DMS53 treated with DMSO at 0.1 percent for 48 hours (cell line): Measurements from ENCODE around the gene USP13.

ENCODE experiments used
- DNase-seq: peaks from one replicate; lab custom pipeline; 2025; ENCODE audit not compliant: unreplicated experiment; lab: John Stamatoyannopoulos, UW

USP13 gene

DNA sequence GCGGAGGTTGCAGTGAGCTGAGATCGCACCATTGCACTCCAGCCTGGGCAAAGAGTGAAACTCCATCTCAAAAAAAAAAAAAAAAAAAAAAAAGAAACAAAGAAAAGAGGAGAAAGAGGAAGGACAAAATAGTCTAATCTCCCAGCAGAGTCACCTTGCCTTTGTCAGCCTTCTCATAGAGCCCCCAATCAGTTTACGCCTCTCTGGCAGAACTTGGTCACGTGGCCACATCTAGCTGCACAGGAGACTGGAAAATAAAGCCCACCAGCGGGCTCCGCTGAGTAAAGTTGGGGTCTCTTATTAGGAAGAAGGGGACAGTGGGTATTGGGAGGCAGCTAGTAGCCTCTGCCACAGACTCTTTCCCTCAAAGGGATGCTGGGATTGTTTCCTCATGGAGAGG, 41.9 kb downstream of the USP13 start:
- no peak for DNase-seq

DNA sequence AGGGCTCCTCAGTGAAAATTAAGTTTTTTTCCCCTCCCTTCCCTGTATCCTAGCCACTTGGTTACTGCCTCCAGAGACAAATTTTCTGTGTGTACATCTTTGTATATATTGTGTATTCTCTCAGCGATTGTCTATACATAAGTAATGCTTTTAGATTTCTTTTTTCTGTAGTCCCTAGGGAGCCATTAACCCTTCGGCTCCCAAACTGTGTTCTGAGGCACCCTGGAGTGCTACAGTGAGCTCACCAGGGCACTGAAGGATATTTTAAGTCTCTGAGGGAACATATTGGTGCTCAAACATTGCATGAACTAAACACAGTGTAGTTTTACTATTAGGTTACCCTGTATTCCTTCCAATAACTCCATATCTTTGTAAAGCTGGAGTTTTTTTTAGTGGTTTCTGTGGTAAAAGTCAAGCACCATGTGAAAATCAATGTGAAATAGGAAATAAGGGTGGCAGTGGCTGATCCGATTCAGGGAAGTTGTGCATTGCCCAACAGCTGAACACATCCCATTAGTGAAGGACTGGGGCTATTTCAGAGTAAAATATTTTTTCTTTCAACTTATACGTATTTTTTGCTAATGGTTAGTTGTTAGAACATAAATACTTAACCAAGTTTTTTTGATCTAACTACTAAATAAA, 43.0 kb downstream of the USP13 start:
- DNase-seq = no peak

DNA sequence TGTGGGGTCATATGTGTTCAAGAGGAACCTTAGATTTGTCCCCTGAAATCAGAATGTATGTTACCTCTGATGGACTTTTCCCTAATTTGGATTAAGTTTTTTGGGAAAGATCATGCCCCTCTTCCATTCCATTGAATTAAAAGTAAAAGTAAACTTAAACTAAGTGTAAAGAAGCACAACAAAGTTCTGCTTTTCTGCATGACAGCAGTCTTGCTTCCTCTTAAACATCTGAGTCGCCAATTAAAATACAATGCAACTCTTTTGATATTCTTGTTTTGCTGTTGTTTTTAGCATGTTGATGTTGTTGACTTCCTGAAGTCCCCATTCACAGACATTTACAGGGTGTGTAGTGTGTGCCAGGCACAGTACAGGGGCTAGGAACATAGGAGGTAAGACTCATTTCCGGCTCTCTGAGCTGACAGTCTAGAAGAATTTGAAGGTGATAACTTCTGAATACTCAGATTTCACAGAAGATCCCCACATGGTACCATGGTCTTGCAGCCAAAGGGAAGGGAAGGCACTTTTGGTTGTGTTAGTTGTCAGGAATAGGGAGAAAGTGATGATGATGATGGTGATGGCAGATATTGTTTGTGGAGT, 45.0 kb downstream of the USP13 start:
- DNase-seq = no peak

DNA sequence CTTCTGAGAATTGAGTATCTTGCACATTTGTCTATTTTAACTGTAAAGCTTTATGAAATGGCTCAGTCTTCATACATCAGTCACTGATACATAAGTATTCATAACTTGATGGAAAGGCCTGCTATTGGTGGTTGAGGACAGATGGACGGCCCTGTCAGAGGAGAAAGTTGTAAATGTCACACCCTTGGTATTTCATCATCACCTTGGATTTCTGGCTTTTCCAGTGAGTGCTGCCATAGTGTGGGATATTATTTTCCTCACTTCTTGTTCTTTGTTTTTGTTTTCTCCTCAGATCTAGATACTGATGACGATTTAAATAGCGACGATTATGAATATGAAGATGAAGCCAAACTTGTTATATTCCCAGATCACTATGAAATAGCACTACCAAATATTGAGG, 47.9 kb downstream of the USP13 start:
- no peak for DNase-seq

DNA sequence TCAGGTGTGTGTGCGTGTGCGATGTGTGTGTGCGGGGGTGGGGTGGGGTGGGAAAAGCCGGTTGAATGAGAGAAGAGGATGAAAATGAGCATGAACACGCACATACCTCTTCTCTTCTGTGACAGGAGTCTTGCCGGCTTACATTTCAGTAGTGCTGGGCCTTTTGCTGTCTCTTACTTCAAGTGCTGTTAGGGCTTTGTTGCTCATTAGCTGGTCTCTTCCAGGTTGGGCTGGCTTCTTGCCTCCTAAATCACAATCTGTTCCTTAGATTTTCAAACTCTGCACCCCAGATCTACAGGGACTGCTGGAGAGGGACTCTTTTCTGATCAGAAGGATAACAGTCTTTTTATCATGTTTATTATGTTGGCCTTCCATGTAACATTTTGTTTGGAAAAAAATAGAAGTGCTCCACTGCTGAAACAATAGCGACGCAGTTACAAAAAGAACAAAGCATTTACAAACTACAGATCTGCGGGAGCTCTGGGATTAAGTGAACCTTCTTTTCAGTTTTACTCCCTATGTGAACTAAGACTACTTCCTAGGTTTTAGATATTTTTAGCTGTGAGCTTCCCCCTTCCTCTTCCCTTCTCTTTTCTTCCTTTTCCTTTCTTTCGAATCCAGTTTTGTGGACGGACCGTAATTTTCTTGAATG, 48.5 kb downstream of the USP13 start:
- no peak for DNase-seq

DNA sequence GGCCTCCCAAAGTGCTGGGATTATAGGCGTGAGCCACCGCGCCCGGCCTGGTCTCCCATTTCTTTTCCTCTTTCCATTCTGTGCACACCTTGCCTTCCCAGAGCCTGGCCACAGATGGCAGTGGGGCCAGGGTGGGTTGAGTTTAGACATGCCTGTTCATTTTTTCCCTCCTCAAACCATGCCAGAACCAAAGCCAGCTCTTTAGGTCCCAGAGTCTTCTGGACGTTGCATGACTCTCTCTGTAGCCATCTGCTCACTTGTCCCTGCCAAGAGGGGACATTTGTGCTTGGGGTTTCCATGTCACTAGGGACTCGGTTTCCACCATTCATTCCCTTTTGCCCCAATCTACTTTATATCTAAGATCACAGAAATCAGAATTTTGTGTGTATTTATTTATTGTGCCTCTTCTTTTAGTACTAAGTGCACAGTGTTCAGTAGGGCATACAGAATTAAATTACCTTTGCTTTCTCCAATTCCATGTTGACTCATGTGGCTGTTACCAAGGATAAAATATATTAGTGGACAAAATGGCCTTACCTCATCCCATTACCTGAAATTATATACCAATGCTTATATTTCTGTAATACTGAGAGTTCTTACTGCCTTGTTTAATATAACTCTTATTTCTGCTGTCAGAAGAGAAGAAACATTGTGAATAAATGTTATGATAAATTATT, 49.6 kb downstream of the USP13 start:
- DNase-seq = no peak

DNA sequence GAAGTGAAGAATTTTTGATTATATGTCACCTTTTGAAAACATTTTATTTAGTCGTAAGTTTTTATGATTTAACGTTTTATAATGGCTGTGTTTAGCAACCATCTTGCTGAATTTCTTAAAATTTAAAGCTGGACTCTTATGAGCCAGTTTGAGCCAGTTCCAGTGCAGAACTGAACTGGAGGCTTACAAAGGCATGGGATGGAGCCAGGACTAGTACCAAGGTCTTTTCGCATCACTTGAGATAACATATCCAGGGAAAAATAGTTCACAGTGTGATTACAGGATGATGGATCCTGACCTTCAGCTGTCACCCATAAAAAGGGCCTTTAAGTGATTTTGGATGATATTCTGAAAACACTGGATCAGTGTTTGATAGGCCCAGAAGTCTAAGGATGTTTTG, 51.0 kb downstream of the USP13 start:
- no peak for DNase-seq

DNA sequence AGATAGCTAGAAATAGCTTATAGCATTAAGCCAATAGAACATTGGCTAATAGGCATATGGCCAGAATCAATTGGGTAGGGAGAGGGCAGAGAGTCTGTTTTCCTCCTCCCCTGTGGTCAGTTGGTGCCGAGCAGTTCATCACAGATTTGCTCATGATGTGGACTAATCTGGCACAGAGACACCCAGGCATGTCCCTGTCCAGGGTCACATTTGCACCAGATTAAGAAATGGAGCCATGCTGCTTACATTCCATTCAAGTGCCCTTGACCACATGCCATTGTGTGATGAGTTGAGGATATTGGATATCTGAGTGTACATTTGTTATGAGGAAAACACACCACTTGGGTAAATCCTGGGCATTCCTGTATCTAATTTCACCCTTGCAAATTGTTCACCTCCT, 53.4 kb downstream of the USP13 start:
- no peak for DNase-seq

DNA sequence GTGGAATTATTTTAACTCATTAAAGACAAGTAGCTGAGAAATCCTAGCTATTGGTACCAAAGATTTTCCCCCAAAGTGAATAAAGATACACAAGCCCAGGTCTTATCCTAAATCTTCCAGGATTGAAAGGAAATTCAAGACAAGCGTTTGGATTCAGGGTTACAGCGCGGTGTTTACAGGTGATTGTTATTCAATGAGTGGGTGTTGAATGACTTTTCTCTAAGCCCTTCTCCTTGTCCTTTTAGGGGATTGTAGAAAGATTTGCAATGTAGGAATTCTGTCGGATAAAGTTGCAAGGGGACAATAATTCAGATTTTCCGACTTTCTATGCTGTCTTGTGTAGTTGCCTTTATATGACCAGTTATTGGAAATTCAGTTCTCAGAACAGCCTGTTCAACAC, 57.2 kb downstream of the USP13 start:
- no peak for DNase-seq

DNA sequence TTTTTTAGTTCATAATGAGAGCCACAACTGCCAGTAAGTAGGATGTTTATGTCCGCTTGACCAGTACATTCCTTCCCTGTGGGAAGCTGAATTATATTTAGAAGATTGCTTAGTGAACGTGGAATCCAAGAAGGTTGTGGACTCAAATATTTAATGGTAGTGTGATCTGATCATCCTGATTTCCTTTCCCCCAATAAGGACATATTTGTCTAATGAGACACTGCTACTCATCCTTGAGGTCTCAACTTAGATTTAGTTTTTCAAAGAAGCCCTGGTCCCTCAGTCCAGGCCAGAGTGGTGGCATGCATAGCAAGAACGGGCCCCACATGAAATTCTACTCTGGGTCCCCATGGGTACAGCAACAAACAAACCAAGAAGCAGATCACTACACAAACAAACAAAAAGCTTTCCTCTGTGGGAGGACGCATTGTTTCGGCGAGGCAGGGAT, 60.8 kb downstream of the USP13 start:
- DNase-seq = no peak

DNA sequence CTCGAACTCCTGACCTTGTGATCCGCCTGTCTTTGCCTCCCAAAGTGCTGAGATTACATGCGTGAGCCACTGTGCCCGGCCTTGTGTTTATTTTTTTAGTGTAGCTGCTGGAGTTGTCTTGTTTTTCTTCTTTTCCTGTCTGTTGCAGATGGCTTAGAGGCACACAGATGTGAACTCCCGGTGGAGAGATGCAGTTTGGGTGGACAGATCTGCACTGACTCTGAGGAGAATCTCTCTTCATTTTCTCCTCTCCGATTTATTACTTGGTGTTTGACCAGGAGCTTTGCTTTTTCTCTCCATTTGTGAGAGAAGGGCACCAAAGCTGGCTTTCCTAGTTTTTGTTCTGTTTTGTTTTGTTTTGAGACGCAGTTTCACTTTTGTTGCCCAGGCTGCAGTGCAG, 62.7 kb downstream of the USP13 start:
- DNase-seq = no peak

DNA sequence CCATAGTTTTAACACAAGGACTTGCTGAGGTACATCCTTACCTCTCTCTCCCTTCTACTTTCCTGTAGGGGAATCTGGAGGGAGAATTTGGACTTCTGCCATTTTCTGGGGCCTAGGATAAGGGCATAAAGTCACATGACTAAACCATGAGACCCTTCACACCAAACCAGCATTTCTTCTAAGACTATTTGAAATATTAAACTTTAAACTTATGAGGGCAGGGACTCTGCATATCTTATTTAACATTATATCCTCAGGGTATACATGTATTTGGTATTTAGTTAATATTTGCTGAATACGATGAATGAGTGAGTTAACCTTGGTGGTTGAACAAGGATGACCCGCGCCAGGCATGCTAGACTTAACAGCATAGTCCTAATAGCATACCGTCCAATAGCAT, 63.4 kb downstream of the USP13 start:
- no peak for DNase-seq

DNA sequence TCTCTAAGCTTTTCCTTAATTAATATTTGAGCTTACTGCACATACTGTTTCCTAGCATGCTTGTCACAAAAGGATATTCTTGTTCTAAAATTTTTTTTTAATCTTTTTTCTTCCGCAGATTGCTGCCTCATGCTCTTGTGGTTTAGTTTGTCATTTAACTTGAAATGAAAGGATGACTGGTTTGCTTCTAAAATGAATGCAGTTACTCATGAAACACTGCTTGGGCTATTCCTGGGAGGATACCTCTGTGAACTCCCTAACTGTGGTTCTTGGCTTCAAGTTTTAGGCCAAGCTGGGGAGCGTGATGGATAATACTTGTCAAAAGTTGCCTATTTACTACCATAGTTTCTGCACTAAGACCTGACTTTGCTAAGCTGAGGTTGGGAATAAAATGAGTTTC, 64.0 kb downstream of the USP13 start:
- no peak for DNase-seq

DNA sequence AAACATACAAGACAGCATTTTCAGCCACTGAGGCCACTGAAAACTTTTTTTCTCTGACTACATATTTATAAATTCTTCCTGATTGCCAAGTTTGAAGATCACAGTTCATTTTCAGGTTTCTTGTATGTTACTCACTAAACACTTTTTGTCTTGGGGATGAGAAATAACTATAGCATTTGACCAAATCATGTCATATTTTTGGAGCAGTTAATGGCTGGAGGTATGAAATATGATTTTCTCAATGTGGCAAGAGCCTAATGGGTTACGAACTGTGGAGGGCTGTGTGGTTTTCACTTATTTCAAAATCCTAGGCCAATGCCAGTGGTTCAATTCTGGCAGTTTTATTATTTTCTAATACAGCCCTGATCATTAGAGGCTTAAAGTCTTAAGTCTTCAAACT, 64.4 kb downstream of the USP13 start:
- DNase-seq = no peak

DNA sequence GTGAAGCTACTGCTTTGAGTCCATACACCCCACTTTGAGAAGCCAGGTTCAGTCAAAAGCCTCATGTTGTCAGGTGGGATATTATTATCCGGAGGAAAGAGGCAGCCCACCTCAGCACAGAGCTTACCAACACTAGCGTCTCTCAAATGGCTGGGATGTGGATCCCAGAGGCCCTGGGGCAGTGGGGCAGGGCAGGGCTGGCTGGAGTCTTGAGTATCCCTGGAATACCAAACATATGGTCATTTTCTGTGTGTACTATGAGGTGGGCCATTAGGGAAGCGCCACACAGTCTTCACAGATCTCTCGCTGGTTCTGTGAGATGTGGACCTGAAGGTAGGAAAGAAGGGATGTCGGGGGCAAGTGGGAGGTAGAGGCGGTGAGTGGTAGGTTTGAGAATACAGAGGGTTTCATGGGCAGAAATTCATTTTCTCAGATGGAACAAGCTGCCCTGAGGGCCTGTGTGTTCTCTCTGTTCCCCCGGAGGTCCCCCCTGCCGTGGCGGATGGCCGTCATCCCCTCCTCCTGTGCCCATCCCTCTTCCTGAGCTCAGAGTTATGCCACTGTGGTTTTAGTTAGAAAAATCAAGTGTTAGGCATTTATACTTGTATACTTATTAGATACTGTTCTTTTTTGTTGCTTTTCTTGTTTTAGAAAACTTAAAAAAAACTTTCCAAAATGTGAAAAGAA, 66.4 kb downstream of the USP13 start:
- DNase-seq = no peak

DNA sequence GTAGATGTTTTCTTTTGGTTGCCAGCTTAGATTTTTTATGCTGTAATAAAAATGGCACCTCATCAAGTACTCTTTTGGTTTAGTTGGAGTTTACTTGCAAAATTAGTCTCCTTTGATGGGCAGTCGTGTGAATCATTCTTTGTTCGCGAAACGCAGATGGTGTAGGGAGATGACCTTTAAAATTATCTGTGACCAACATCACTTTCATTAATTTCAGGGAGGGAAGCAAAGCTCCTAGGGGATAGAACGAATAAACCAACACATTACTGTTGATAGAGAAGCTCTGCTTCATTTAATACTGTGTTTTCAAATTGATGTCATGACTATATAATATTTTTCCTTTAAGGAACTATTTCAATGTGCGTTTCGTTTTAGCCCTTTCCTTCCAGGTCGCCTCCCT, 67.4 kb downstream of the USP13 start:
- DNase-seq = no peak

DNA sequence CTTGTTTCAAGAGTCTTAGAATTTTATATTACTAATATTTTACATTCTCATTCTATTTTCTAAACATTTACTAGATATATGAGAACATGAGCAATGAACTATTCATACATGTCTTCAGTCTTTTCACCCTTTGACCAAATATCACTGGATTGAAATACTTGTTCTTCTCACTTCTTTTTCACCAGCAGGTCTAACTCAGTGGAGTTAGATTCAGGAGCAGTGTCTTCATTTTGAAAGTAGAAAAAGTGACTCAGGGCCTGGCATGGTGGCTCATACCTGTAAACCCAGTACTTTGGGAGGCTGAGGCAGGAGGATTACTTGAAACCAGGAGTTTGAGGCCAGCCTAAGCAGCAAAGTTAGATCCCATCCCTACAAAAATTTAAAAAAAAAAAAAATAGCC, 70.8 kb downstream of the USP13 start:
- no peak for DNase-seq

DNA sequence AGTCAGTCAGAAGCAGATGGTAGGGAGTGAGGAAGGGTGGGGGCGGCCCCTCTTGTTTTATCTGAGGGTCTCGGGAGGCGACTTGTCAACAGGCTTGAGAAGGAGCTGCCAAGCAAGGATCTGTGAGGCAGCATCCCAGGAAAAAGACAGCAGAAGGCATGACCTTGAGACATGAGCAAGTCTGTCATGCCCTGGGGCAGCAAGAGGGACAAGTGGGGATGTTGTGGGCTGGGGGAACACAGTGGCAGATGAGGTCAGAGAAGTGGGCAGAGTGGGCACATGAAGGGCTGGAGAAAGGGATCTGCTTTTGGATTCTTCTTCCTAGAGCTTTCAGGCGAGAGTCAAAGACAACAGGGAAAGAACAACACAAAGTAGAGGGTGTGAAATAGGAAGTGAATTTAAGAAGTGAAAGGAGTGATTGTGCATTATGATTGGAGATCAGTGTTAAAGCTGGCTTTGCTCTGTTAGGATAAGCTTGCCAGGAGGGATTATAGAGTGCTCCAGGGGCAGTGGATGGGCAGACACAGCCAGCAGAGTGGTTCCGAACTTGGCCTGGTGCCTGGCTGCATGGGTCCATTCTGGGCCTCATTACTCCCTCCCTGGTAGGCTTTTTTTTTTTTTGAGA, 73.3 kb downstream of the USP13 start:
- DNase-seq = no peak

DNA sequence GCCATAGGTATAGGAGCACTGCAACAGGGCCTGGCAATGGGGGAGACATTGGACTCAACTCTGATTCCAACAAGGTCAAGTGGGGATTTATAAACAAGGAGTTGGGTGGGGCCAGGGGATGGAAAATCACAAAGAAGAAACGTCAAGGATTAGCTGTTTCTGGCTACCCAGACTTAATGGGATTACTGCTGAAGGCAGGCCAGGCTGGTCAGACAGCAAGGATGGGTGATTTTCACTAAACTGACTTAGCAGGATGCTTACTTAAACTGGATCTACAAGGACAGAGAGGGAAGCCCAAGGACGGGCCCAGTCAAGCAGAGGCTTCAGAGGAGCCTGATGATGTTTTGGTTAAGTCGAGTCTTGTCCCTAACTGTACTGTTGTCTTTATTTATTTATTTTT, 76.2 kb downstream of the USP13 start:
- no peak for DNase-seq

DNA sequence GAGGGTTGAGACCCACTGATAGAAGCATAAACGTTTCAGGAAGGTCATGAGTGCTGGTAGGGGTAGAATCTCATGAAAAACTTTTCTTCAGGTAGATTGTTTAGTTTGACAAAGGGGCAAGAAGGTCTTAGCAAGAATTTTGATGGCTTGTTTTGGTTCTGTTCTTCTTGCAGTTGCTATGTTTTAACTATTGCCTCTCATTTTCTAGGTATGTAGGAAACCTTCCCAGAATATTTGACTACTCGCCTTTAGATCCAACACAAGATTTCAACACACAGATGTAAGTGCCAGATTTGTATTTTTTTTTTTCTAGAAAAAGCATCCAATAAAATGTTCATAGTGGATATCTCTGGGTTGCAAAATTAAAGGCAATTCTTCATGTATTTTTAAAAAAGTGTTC, 77.1 kb downstream of the USP13 start:
- no peak for DNase-seq

DNA sequence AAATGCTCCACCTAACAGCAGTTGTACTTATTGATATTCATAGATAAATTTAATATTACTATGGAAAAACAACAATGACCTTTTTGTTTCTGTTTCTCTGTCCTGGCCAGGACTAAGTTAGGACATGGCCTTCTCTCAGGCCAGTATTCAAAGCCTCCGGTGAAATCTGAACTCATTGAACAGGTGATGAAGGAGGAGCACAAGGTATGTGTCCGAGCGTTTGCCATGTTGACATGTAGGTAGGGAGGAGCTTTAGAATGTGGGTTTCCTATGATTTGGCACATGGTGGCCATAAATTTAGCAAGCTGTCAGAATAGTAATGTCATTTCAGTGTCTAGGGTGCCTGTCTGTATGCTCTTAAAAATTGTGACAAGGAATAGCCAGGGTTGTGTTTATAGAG, 77.7 kb downstream of the USP13 start:
- DNase-seq = no peak
